Activated CD8-positive, alpha-beta memory T cell treated with anti-CD3 and anti-CD28 coated beads, Interleukin-2, amount 50 U/mL, for 1 hour (primary cell): Measurements from ENCODE around the gene CNNM2.
A peak's percentile ranks its signal among the peaks of the same experiment; 100 is the strongest.

Experiments
- DNase-seq: peaks from one replicate; pipeline ENCODE4 v3.0.0-alpha.2; 2020; ENCODE audit errors: extremely low read depth

The CNNM2 gene

GRCh38 chr10:102917962-102918816 lies at the start of gene CNNM2:
Gene CNNM2, plus strand, starts transcription at chr10:102918294. Its CDS starts 187 bp downstream, at chr10:102918481.
- peak; percentile 100 for DNase-seq

GRCh38 chr10:102868911-102869257 lies 49.2 kb upstream of the CNNM2 start:
- DNase-seq: no peak

GRCh38 chr10:102869258-102870198 lies 48.6 kb upstream of the CNNM2 start, which contains the start of gene AS3MT:
Gene AS3MT, plus strand, starts transcription at chr10:102869470. Its CDS starts 123 bp downstream, at chr10:102869593.
- no peak for DNase-seq

- DNase-seq: no peak
Observed at GRCh38 chr10:102870221-102870620, 47.9 kb upstream of the CNNM2 start.

- no peak for DNase-seq
Observed at GRCh38 chr10:102872163-102872562, 45.9 kb upstream of the CNNM2 start.

GRCh38 chr10:102876747-102877153 lies 41.3 kb upstream of the CNNM2 start:
- no peak for DNase-seq

GRCh38 chr10:102878629-102879028 lies 39.5 kb upstream of the CNNM2 start:
- DNase-seq: no peak

- DNase-seq: no peak
Observed at GRCh38 chr10:102880256-102880655, 37.8 kb upstream of the CNNM2 start.

- no peak for DNase-seq
Observed at GRCh38 chr10:102888048-102888447, 30.0 kb upstream of the CNNM2 start.

GRCh38 chr10:102894466-102895213 lies 23.5 kb upstream of the CNNM2 start:
- no peak for DNase-seq

- DNase-seq: no peak
Observed at GRCh38 chr10:102900006-102900405, 18.1 kb upstream of the CNNM2 start.

GRCh38 chr10:102904346-102904745 lies 13.7 kb upstream of the CNNM2 start:
- DNase-seq: no peak

- no peak for DNase-seq
Observed at GRCh38 chr10:102906507-102906906, 11.6 kb upstream of the CNNM2 start.

- DNase-seq: no peak
Observed at GRCh38 chr10:102914781-102915180, 3.3 kb upstream of the CNNM2 start.

GRCh38 chr10:102916173-102916572 lies 1.9 kb upstream of the CNNM2 start:
- DNase-seq: no peak

GRCh38 chr10:102917314-102917961 lies 656 bp upstream of the CNNM2 start:
- peak; percentile 53 for DNase-seq

- no peak for DNase-seq
Observed at GRCh38 chr10:102918817-102919245, 737 bp downstream of the CNNM2 start.

GRCh38 chr10:102919246-102919959 lies 1.3 kb downstream of the CNNM2 start:
- no peak for DNase-seq

- no peak for DNase-seq
Observed at GRCh38 chr10:102919992-102920739, 2.1 kb downstream of the CNNM2 start.

GRCh38 chr10:102923601-102924000 lies 5.5 kb downstream of the CNNM2 start:
- no peak for DNase-seq
